ENCODE measurements around the gene BICD1.

The BICD1 gene

GRCh38 chr12:32298917-32299316, 192.3 kb downstream of the BICD1 start:
- H2AFZ ChIP-seq (ENCODE audit: low read depth, low read length), result no peak overlapping the region
- H3K36me3 ChIP-seq (ENCODE audit: insufficient read depth, low read length), result peaks cover 15% of the 10 kb centered on the region
- H3K27me3 ChIP-seq (ENCODE audit: insufficient read depth, low read length), result no peaks in the 10 kb centered on the region
- H3K9me3 ChIP-seq (ENCODE audit: low read length), result no peaks in the 10 kb centered on the region
- H3K4me1 ChIP-seq (ENCODE audit: insufficient read depth, low read length), result no peaks in the 10 kb centered on the region
- H3K4me3 ChIP-seq (ENCODE audit: low read length), result no peak overlapping the region

GRCh38 chr12:32301216-32301615, 194.6 kb downstream of the BICD1 start:
- H3K4me3 ChIP-seq (ENCODE audit: low read length), result no peak overlapping the region
- no peaks in the 10 kb centered on the region for H3K27me3 ChIP-seq (ENCODE audit: insufficient read depth, low read length)
- no peaks in the 10 kb centered on the region for H3K4me1 ChIP-seq (ENCODE audit: insufficient read depth, low read length)
- no peaks in the 10 kb centered on the region for H3K9me3 ChIP-seq (ENCODE audit: low read length)
- no peak overlapping the region for H2AFZ ChIP-seq (ENCODE audit: low read depth, low read length)
- H3K36me3 ChIP-seq (ENCODE audit: insufficient read depth, low read length), result peaks cover 11% of the 10 kb centered on the region

GRCh38 chr12:32302218-32303173, 195.8 kb downstream of the BICD1 start:
- H3K4me1 ChIP-seq (ENCODE audit: insufficient read depth, low read length), result no peaks in the 10 kb centered on the region
- no peak overlapping the region for H2AFZ ChIP-seq (ENCODE audit: low read depth, low read length)
- H3K9me3 ChIP-seq (ENCODE audit: low read length), result no peaks in the 10 kb centered on the region
- no peak overlapping the region for H3K4me3 ChIP-seq (ENCODE audit: low read length)
- no peaks in the 10 kb centered on the region for H3K27me3 ChIP-seq (ENCODE audit: insufficient read depth, low read length)
- H3K36me3 ChIP-seq (ENCODE audit: insufficient read depth, low read length), result peaks cover 9% of the 10 kb centered on the region

- Histone ChIP-seq H3K9me3 (ENCODE audit: low read length) (no peaks in the 10 kb centered on the region), H3K4me1 (ENCODE audit: insufficient read depth, low read length) (no peaks in the 10 kb centered on the region), H3K36me3 (ENCODE audit: insufficient read depth, low read length) (peaks cover 9% of the 10 kb centered on the region), H2AFZ (ENCODE audit: low read depth, low read length) (no peak overlapping the region), H3K4me3 (ENCODE audit: low read length) (no peak overlapping the region), H3K27me3 (ENCODE audit: insufficient read depth, low read length) (no peaks in the 10 kb centered on the region)
These were observed 196.5 kb downstream of the BICD1 start for GRCh38 chr12:32303174-32303549.

GRCh38 chr12:32305163-32305562, 198.5 kb downstream of the BICD1 start:
- Histone ChIP-seq H2AFZ (ENCODE audit: low read depth, low read length) (no peak overlapping the region), H3K4me1 (ENCODE audit: insufficient read depth, low read length) (no peaks in the 10 kb centered on the region), H3K9me3 (ENCODE audit: low read length) (no peaks in the 10 kb centered on the region), H3K27me3 (ENCODE audit: insufficient read depth, low read length) (no peaks in the 10 kb centered on the region), H3K36me3 (ENCODE audit: insufficient read depth, low read length) (peaks cover 10% of the 10 kb centered on the region), H3K4me3 (ENCODE audit: low read length) (no peak overlapping the region)

GRCh38 chr12:32307326-32307725, 200.7 kb downstream of the BICD1 start:
- Histone ChIP-seq H3K4me3 (ENCODE audit: low read length) (no peak overlapping the region), H3K36me3 (ENCODE audit: insufficient read depth, low read length) (peaks cover 10% of the 10 kb centered on the region), H3K27me3 (ENCODE audit: insufficient read depth, low read length) (no peaks in the 10 kb centered on the region), H2AFZ (ENCODE audit: low read depth, low read length) (no peak overlapping the region), H3K9me3 (ENCODE audit: low read length) (no peaks in the 10 kb centered on the region), H3K4me1 (ENCODE audit: insufficient read depth, low read length) (no peaks in the 10 kb centered on the region)

- Histone ChIP-seq H2AFZ (ENCODE audit: low read depth, low read length) (no peak overlapping the region), H3K4me1 (ENCODE audit: insufficient read depth, low read length) (no peaks in the 10 kb centered on the region), H3K27me3 (ENCODE audit: insufficient read depth, low read length) (no peaks in the 10 kb centered on the region), H3K4me3 (ENCODE audit: low read length) (no peak overlapping the region), H3K9me3 (ENCODE audit: low read length) (no peaks in the 10 kb centered on the region), H3K36me3 (ENCODE audit: insufficient read depth, low read length) (peaks cover 8% of the 10 kb centered on the region)
These were observed 203.4 kb downstream of the BICD1 start for GRCh38 chr12:32309811-32310736.

GRCh38 chr12:32312049-32312670, 205.5 kb downstream of the BICD1 start:
- peaks cover 2% of the 10 kb centered on the region for H3K36me3 ChIP-seq (ENCODE audit: insufficient read depth, low read length)
- no peaks in the 10 kb centered on the region for H3K9me3 ChIP-seq (ENCODE audit: low read length)
- H3K27me3 ChIP-seq (ENCODE audit: insufficient read depth, low read length), result no peaks in the 10 kb centered on the region
- H2AFZ ChIP-seq (ENCODE audit: low read depth, low read length), result no peak overlapping the region
- no peaks in the 10 kb centered on the region for H3K4me1 ChIP-seq (ENCODE audit: insufficient read depth, low read length)
- no peak overlapping the region for H3K4me3 ChIP-seq (ENCODE audit: low read length)

- Histone ChIP-seq H3K36me3 (ENCODE audit: insufficient read depth, low read length) (no peaks in the 10 kb centered on the region), H2AFZ (ENCODE audit: low read depth, low read length) (no peak overlapping the region), H3K27me3 (ENCODE audit: insufficient read depth, low read length) (no peaks in the 10 kb centered on the region), H3K4me3 (ENCODE audit: low read length) (no peak overlapping the region), H3K4me1 (ENCODE audit: insufficient read depth, low read length) (no peaks in the 10 kb centered on the region), H3K9me3 (ENCODE audit: low read length) (peaks cover 1% of the 10 kb centered on the region)
These were observed 215.7 kb downstream of the BICD1 start for GRCh38 chr12:32322354-32322753.

- no peaks in the 10 kb centered on the region for H3K4me1 ChIP-seq (ENCODE audit: insufficient read depth, low read length)
- no peak overlapping the region for H2AFZ ChIP-seq (ENCODE audit: low read depth, low read length)
- H3K36me3 ChIP-seq (ENCODE audit: insufficient read depth, low read length), result peaks cover 16% of the 10 kb centered on the region
- H3K4me3 ChIP-seq (ENCODE audit: low read length), result no peak overlapping the region
- H3K9me3 ChIP-seq (ENCODE audit: low read length), result peaks cover 6% of the 10 kb centered on the region
- no peaks in the 10 kb centered on the region for H3K27me3 ChIP-seq (ENCODE audit: insufficient read depth, low read length)
These were observed 224.5 kb downstream of the BICD1 start for GRCh38 chr12:32331133-32331532.

GRCh38 chr12:32332446-32332845, 225.8 kb downstream of the BICD1 start:
- peaks cover 4% of the 10 kb centered on the region for H3K9me3 ChIP-seq (ENCODE audit: low read length)
- no peaks in the 10 kb centered on the region for H3K4me1 ChIP-seq (ENCODE audit: insufficient read depth, low read length)
- H3K27me3 ChIP-seq (ENCODE audit: insufficient read depth, low read length), result no peaks in the 10 kb centered on the region
- no peak overlapping the region for H2AFZ ChIP-seq (ENCODE audit: low read depth, low read length)
- H3K4me3 ChIP-seq (ENCODE audit: low read length), result no peak overlapping the region
- H3K36me3 ChIP-seq (ENCODE audit: insufficient read depth, low read length), result peaks cover 21% of the 10 kb centered on the region

- Histone ChIP-seq H3K36me3 (ENCODE audit: insufficient read depth, low read length) (peaks cover 17% of the 10 kb centered on the region), H3K9me3 (ENCODE audit: low read length) (no peaks in the 10 kb centered on the region), H2AFZ (ENCODE audit: low read depth, low read length) (no peak overlapping the region), H3K27me3 (ENCODE audit: insufficient read depth, low read length) (no peaks in the 10 kb centered on the region), H3K4me3 (ENCODE audit: low read length) (no peak overlapping the region), H3K4me1 (ENCODE audit: insufficient read depth, low read length) (no peaks in the 10 kb centered on the region)
These were observed 227.7 kb downstream of the BICD1 start for GRCh38 chr12:32334371-32334777.

GRCh38 chr12:32336261-32336660, 229.6 kb downstream of the BICD1 start:
- H3K4me1 ChIP-seq (ENCODE audit: insufficient read depth, low read length), result no peaks in the 10 kb centered on the region
- H3K9me3 ChIP-seq (ENCODE audit: low read length), result no peaks in the 10 kb centered on the region

More at GRCh38 chr12:32336261-32336660, 229.6 kb downstream of the BICD1 start:
- Histone ChIP-seq H3K27me3 (ENCODE audit: insufficient read depth, low read length) (no peaks in the 10 kb centered on the region), H3K4me3 (ENCODE audit: low read length) (no peak overlapping the region), H3K36me3 (ENCODE audit: insufficient read depth, low read length) (peaks cover 15% of the 10 kb centered on the region), H2AFZ (ENCODE audit: low read depth, low read length) (no peak overlapping the region)
